Measurements from ENCODE around the gene CHCHD3.

The CHCHD3 gene

DNA sequence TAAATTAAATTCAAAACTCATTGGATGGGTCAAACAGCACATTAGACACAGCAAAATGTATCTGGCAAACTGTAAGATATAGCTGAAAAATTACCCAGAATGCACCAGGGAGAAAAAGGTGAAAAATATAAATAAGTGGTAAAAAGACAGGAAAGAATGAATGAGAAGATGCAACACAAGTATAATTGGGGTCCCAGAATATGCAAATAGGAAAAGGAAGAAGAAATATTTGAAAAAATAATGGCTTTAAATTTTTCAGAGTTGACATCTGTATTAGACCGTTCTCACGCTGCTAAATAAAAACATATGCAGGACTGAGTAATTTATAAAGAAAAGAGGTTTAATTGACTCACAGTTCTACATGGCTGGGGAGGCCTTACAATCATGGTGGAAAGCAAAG is 337.9 kb downstream of the CHCHD3 start:
- TF ChIP-seq, protein P1, sequence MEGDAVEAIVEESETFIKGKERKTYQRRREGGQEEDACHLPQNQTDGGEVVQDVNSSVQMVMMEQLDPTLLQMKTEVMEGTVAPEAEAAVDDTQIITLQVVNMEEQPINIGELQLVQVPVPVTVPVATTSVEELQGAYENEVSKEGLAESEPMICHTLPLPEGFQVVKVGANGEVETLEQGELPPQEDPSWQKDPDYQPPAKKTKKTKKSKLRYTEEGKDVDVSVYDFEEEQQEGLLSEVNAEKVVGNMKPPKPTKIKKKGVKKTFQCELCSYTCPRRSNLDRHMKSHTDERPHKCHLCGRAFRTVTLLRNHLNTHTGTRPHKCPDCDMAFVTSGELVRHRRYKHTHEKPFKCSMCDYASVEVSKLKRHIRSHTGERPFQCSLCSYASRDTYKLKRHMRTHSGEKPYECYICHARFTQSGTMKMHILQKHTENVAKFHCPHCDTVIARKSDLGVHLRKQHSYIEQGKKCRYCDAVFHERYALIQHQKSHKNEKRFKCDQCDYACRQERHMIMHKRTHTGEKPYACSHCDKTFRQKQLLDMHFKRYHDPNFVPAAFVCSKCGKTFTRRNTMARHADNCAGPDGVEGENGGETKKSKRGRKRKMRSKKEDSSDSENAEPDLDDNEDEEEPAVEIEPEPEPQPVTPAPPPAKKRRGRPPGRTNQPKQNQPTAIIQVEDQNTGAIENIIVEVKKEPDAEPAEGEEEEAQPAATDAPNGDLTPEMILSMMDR (IDR thresholded peaks at IDR 0.05; ENCODE audit: control extremely low read depth, extremely low read depth, low read depth, missing control alignments), result no peak
- ChIA-PET CTCF (no interaction called here), POLR2A (no interaction called here)
- no peak for DNase-seq (ENCODE audit: extremely low spot score)

DNA sequence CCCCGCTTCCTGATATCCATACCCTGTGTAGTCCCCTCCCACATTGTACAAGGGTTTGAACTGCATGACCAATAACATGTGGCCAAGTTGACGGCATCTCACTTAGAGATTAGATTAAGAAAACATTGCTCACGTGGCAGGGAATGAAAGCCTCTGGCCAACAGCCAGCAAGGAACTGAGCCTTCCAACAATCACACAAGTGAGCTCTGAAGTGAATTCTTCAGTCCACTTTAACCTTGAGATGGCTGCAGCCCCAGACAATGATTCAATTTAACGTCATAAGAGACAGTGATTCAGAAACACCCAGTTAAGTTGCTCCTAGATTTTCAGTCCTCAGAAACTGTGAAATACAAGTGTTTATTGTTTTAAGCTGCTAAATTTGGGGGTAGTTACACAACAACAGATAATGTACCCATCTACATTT is 339.7 kb downstream of the CHCHD3 start:
- POLR2A ChIA-PET, result no interaction called here
- TF ChIP-seq, protein P1 (IDR thresholded peaks at IDR 0.05; ENCODE audit: control extremely low read depth, extremely low read depth, low read depth, missing control alignments), result no peak
- CTCF ChIA-PET, result interaction anchor here (0.6 to 0.7 kb wide), 2 partner anchors 9 to 631 kb away, joined by 3 read pairs; no protein-coding TSS in a partner anchor
- DNase-seq (ENCODE audit: extremely low spot score), result no peak

DNA sequence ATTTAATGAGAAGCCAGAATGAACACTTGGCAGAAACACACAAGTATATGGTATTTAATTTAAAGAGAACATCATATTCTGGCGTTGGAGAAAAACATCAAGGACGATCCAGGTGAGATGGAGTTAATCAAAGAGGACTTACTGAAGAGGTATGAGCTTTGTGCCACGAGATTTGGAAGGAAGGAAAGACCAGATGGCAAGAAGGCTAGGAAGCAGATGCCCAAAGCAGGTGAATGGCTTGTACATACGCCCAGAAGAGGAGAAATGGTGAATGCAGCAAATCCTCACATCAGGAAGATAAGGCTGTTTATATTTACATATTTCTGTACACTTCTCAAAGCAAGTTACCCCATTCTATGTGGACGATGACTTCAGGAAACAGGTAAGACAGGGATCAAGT is 341.7 kb downstream of the CHCHD3 start:
- TF ChIP-seq, protein P1 (IDR thresholded peaks at IDR 0.05; ENCODE audit: control extremely low read depth, extremely low read depth, low read depth, missing control alignments), result no peak
- POLR2A ChIA-PET, result no interaction called here
- no peak for DNase-seq (ENCODE audit: extremely low spot score)
- CTCF ChIA-PET, result interaction anchor here (1.0 kb wide), 1 partner anchor 9 kb away, joined by 6 read pairs; no protein-coding TSS in a partner anchor

DNA sequence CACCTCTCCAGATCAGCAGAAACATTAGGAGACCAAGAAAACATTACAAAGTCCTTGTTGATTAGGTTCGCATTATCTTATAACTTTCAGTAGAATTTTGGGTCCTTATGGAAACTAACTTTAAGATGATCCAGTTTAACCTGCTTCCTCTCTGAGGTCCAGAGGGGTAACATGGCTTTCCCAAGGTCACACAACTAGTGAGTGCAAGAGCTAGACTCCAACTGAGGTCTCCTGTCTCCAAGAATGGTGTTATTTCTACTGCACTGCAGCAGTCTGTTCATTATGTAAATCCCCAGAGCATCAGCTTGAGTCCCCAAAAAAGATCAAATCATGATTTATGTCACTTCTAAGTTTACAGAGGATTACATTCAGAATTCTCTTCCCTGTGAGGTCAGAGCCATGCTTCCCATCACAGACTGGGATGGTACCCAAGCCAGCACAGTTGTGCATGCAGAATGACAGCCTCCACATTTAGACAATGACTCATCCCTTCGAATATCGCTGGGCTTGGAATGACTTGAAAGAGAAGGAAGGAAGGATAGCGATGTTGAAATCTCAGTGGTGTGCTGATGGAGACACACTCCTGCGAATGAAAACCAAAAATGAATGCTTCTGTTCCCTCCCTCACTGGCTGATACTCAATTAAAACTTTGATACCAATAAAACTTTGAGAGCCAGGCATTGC is 342.5 kb downstream of the CHCHD3 start:
- POLR2A ChIA-PET, result no interaction called here
- CTCF ChIA-PET, result no interaction called here

DNA sequence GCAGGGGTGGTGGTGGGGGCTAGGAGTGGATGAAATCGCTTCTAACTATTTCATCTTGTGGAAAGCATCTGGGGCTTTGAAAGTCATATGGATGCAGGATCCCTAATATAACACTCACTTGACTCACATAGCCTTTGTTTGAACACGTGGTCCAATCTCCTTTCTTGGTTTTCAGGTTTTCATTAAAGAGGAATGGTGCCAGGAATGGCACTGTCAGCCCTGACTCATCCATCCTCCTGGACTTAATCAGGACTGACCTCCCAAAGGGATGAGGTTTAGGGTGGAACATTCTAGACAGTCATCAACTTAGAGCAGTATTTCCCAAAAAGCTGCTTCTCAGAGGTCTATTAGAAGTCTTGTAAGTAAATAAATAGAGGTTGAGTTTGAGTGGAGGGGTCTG is 343.6 kb downstream of the CHCHD3 start:
- TF ChIP-seq, protein P1 (IDR thresholded peaks at IDR 0.05; ENCODE audit: control extremely low read depth, extremely low read depth, low read depth, missing control alignments), result no peak
- ChIA-PET POLR2A (no interaction called here), CTCF (no interaction called here)
- DNase-seq (ENCODE audit: extremely low spot score), result no peak

More for the DNA sequence above, 342.5 kb downstream of the CHCHD3 start:
- no peak for DNase-seq (ENCODE audit: extremely low spot score)
- TF ChIP-seq, protein P1 (IDR thresholded peaks at IDR 0.05; ENCODE audit: control extremely low read depth, extremely low read depth, low read depth, missing control alignments), result no peak

DNA sequence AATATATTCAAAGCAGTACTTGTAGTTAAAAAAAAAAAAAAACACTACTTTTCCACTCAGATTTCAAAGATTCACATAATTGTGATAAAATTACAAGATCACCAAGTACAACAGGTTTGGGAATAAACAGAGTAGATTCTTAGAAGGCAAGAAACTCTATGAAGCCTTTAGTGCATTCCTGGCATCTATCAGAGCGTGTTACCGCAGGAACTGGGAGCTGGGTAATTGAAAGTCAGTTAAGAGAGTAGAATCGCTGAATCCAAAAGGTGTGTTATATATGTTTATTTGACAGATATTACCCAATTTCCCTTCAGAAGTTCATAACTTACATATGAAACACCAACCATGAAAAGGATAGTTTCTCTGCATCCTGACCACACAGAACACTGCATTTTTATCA is 346.4 kb downstream of the CHCHD3 start:
- TF ChIP-seq, protein P1 (IDR thresholded peaks at IDR 0.05; ENCODE audit: control extremely low read depth, extremely low read depth, low read depth, missing control alignments), result no peak
- DNase-seq (ENCODE audit: extremely low spot score), result no peak
- CTCF ChIA-PET, result interaction anchor here (0.9 kb wide), 1 partner anchor 24 kb away, joined by 3 read pairs; no protein-coding TSS in a partner anchor
- POLR2A ChIA-PET, result no interaction called here
